IPS DF 4.7 (cell line): ENCODE results near the gene MOAP1.
"Not testable (repeated sequence)": the region's sequence is repeated elsewhere in the genome, so short reads cannot be mapped to it uniquely, and the experiment has no call there.

ENCODE experiments used
- DNase-seq: peaks from one replicate; pipeline ENCODE4 v3.0.0-alpha.2; 2013; ENCODE audit warnings: low spot score; ENCODE audit errors: extremely low read depth

The MOAP1 gene

GRCh38 chr14:93150227-93151208 is 34.2 kb downstream of the MOAP1 start:
- DNase-seq, result no peak

- no peak for DNase-seq
Measured at GRCh38 chr14:93148979-93149378, 35.7 kb downstream of the MOAP1 start.

- no peak for DNase-seq
Measured at GRCh38 chr14:93146119-93146518, 38.6 kb downstream of the MOAP1 start.

GRCh38 chr14:93142854-93143652 is 41.6 kb downstream of the MOAP1 start:
- no peak for DNase-seq

- DNase-seq, result no peak
Measured at GRCh38 chr14:93137864-93138263, 46.8 kb downstream of the MOAP1 start.

GRCh38 chr14:93136508-93136907 is 48.2 kb downstream of the MOAP1 start:
- DNase-seq, result not testable (repeated sequence)

- no peak for DNase-seq
Measured at GRCh38 chr14:93136009-93136408, 48.7 kb downstream of the MOAP1 start.

GRCh38 chr14:93135399-93135798 is 49.3 kb downstream of the MOAP1 start:
- no peak for DNase-seq

GRCh38 chr14:93133464-93133863 is 51.2 kb downstream of the MOAP1 start:
- no peak for DNase-seq

- no peak for DNase-seq
Measured at GRCh38 chr14:93132472-93133065, 52.1 kb downstream of the MOAP1 start.
